HG03060 (cell line): ENCODE results near the gene ARHGAP45.

Source experiments
- ATAC-seq: cut with Tn5 transposase; IDR thresholded peaks from one replicate; pipeline ENCODE4 v1.9.1; 2021; ENCODE audit warnings: low read depth, moderate number of reproducible peaks; ENCODE audit not compliant: unreplicated experiment

ARHGAP45 gene

GRCh38 chr19:1069009-1069779 is 2.2 kb downstream of the ARHGAP45 start:
- no peak for ATAC-seq

- no peak for ATAC-seq
Observed at GRCh38 chr19:1070576-1070930, 3.6 kb downstream of the ARHGAP45 start.

GRCh38 chr19:1070931-1071791 is 4.2 kb downstream of the ARHGAP45 start:
- no peak for ATAC-seq

- no peak for ATAC-seq
Observed at GRCh38 chr19:1072371-1073015, 5.5 kb downstream of the ARHGAP45 start.

GRCh38 chr19:1073063-1073955 is 6.3 kb downstream of the ARHGAP45 start:
- no peak for ATAC-seq

- no peak for ATAC-seq
Observed at GRCh38 chr19:1073956-1074517, 7.1 kb downstream of the ARHGAP45 start.

- ATAC-seq = no peak
Observed at GRCh38 chr19:1074544-1075283, 7.7 kb downstream of the ARHGAP45 start.

GRCh38 chr19:1076046-1076386 is 9.0 kb downstream of the ARHGAP45 start:
- no peak for ATAC-seq

GRCh38 chr19:1076951-1077350 is 10.0 kb downstream of the ARHGAP45 start:
- peak; percentile 40 for ATAC-seq

GRCh38 chr19:1079566-1080111 is 12.7 kb downstream of the ARHGAP45 start:
- ATAC-seq = no peak

- ATAC-seq = no peak
Observed at GRCh38 chr19:1080360-1081161, 13.6 kb downstream of the ARHGAP45 start.

- ATAC-seq = no peak
Observed at GRCh38 chr19:1081301-1082164, 14.6 kb downstream of the ARHGAP45 start.

- ATAC-seq = no peak
Observed at GRCh38 chr19:1082165-1082927, 15.4 kb downstream of the ARHGAP45 start.

GRCh38 chr19:1082928-1083816 is 16.2 kb downstream of the ARHGAP45 start:
- ATAC-seq = no peak

GRCh38 chr19:1084024-1084868 is 17.3 kb downstream of the ARHGAP45 start:
- ATAC-seq = no peak
